NT2/D1 (cell line): ENCODE measurements around the gene BHLHE23.

Experiments used
- SUZ12 ChIP-seq: IDR thresholded peaks from 2 replicates; pipeline ENCODE4 v1.6.1; 2011; ENCODE audit not compliant: insufficient read length, insufficient read depth; ENCODE audit errors: extremely low read depth
- YY1 ChIP-seq: IDR thresholded peaks from 2 replicates; pipeline ENCODE4 v1.6.1; 2011; ENCODE audit not compliant: insufficient read length, insufficient read depth
- ZNF274 ChIP-seq: IDR thresholded peaks from 2 replicates; pipeline ENCODE4 v1.6.1; 2011; ENCODE audit warnings: mild to moderate bottlenecking, low read depth, low read length

- no peak for TF ChIP-seq SUZ12
- no peak for TF ChIP-seq ZNF274
- TF ChIP-seq YY1 = no peak
Observed at GRCh38 chr20:62963614-62964397, 43.0 kb downstream of the BHLHE23 start.
